HL-60 (cell line): ENCODE results near the gene VWA1.

Experiments used
- DNase-seq, 2 experiments: peaks; one replicate each; pipeline ENCODE4 v3.0.0-alpha.2; 2010 to 2020; ENCODE audit warnings: low read depth in 1 of 2, low spot score in 1 of 2
- H3K27ac ChIP-seq: fragments of 250-450 bp; sonication (Bioruptor Pico); replicated peaks from 2 replicates; pipeline ENCODE4 v1.5.1; 2020; ENCODE audit warnings: mild to moderate bottlenecking, moderate library complexity
- H3K27me3 ChIP-seq: fragments of 250-450 bp; sonication (Bioruptor Pico); 2 replicates; pipeline ENCODE4 v1.5.1; 2021; ENCODE audit warnings: mild to moderate bottlenecking, moderate library complexity; ENCODE audit not compliant: insufficient read depth, poor library complexity, severe bottlenecking
- H3K4me3 ChIP-seq: replicated peaks from 2 replicates; pipeline ENCODE4 v1.5.1; 2011; ENCODE audit warnings: mild to moderate bottlenecking, control low read depth, low read length; ENCODE audit not compliant: insufficient read depth
- GABPA ChIP-seq: IDR thresholded peaks from 2 replicates; pipeline ENCODE4 v1.6.1; 2012; ENCODE audit warnings: low read depth
- POLR2AphosphoS5 ChIP-seq: IDR thresholded peaks from 2 replicates; pipeline ENCODE4 v1.6.1; 2012; ENCODE audit warnings: low read depth
- SPI1 ChIP-seq: IDR thresholded peaks from 2 replicates; pipeline ENCODE4 v1.6.1; 2012; ENCODE audit warnings: low read depth, mild to moderate bottlenecking, borderline replicate concordance
- TF ChIP-seq, protein P1 (sequence below): IDR thresholded peaks from one replicate; pipeline ENCODE4 v1.5.1; 2011; ENCODE audit warnings: low read length, control low read depth, inconsistent platforms; ENCODE audit not compliant: insufficient read depth
- TF ChIP-seq, protein P2 (sequence below): IDR thresholded peaks from 2 replicates; pipeline ENCODE4 v1.6.1; 2012; ENCODE audit warnings: low read depth; ENCODE audit not compliant: insufficient replicate concordance

VWA1 gene

DNA sequence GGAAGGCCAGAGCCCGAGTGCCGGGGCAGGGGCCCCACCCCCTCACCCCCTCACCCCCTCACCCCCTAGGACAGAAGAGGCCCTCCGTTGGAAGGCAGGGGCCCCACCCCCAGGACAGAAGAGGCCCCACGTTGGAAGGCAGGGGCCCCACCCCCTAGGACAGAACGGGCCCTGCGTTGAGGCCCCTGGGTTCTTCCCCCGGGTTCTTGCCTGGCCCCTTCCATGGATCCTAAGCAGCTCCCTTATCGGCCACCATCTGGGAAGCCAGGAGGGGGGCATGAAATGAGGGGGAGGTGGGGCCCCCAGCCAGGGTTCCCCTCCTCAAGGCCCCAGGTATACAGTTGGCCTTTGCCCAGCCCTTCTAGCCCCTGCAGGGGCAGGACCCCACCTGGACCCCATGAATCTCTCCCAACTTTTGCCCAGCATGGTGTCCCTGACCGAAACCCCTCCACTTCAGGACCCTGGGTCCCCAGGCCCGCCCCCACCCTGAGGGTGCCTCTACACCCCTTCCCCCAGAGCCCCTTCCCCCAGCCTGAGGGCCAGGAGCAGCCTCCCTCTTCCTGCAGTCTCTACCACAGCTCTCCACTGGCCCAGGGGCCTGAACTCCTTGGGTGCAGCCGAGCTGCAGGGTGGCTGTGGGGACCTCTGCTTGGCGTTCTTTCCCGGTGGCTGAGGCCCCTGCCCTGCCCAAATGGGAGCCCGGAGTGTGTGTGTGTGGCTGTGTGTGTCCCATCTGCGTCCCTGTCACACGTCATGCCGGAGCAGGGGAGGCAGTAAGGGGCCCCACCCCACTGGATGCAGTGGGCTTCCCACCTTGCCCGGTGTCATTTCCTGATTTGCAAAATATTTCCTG is 4.3 kb upstream of the VWA1 start:
- TF ChIP-seq, protein P1, sequence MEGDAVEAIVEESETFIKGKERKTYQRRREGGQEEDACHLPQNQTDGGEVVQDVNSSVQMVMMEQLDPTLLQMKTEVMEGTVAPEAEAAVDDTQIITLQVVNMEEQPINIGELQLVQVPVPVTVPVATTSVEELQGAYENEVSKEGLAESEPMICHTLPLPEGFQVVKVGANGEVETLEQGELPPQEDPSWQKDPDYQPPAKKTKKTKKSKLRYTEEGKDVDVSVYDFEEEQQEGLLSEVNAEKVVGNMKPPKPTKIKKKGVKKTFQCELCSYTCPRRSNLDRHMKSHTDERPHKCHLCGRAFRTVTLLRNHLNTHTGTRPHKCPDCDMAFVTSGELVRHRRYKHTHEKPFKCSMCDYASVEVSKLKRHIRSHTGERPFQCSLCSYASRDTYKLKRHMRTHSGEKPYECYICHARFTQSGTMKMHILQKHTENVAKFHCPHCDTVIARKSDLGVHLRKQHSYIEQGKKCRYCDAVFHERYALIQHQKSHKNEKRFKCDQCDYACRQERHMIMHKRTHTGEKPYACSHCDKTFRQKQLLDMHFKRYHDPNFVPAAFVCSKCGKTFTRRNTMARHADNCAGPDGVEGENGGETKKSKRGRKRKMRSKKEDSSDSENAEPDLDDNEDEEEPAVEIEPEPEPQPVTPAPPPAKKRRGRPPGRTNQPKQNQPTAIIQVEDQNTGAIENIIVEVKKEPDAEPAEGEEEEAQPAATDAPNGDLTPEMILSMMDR, result no peak
- TF ChIP-seq GABPA (no peak), SPI1 (no peak), POLR2AphosphoS5 (no peak)
- TF ChIP-seq, protein P2, sequence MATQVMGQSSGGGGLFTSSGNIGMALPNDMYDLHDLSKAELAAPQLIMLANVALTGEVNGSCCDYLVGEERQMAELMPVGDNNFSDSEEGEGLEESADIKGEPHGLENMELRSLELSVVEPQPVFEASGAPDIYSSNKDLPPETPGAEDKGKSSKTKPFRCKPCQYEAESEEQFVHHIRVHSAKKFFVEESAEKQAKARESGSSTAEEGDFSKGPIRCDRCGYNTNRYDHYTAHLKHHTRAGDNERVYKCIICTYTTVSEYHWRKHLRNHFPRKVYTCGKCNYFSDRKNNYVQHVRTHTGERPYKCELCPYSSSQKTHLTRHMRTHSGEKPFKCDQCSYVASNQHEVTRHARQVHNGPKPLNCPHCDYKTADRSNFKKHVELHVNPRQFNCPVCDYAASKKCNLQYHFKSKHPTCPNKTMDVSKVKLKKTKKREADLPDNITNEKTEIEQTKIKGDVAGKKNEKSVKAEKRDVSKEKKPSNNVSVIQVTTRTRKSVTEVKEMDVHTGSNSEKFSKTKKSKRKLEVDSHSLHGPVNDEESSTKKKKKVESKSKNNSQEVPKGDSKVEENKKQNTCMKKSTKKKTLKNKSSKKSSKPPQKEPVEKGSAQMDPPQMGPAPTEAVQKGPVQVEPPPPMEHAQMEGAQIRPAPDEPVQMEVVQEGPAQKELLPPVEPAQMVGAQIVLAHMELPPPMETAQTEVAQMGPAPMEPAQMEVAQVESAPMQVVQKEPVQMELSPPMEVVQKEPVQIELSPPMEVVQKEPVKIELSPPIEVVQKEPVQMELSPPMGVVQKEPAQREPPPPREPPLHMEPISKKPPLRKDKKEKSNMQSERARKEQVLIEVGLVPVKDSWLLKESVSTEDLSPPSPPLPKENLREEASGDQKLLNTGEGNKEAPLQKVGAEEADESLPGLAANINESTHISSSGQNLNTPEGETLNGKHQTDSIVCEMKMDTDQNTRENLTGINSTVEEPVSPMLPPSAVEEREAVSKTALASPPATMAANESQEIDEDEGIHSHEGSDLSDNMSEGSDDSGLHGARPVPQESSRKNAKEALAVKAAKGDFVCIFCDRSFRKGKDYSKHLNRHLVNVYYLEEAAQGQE, result no peak

DNA sequence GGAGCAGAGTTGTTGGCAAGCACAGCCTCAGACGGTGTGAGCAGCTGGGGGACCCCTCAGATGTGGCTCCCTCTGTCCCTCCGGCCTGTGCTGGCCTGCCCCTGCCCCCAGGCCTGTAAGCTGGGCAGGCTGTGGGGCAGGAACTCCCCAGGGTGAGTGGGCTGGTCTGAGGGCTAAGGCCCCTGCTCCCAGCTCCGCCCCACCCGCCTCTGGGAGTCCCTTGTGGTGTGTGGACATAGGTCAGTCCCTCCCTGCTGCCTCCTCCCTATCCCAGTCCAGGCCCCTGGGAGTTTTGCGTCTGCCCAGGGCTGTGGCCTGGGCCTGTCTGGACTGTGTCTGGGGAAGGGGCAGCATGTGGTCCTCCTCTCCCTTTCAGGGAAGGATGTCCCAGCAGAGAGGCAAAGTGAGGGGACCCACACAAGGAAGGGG is 3.6 kb upstream of the VWA1 start:
- peaks cover 27% of the 10 kb centered on the region for H3K27me3 ChIP-seq
- no peak overlapping the region for H3K27ac ChIP-seq
- no peak for DNase-seq
- TF ChIP-seq, protein P2, result no peak
- TF ChIP-seq POLR2AphosphoS5, result no peak
- TF ChIP-seq SPI1, result no peak
- no peak for TF ChIP-seq GABPA
- no peak overlapping the region for H3K4me3 ChIP-seq

More for the DNA sequence above, 4.3 kb upstream of the VWA1 start:
- no peak overlapping the region for H3K27ac ChIP-seq
- peaks cover 31% of the 10 kb centered on the region for H3K27me3 ChIP-seq
- DNase-seq, result no peak
- no peak overlapping the region for H3K4me3 ChIP-seq

DNA sequence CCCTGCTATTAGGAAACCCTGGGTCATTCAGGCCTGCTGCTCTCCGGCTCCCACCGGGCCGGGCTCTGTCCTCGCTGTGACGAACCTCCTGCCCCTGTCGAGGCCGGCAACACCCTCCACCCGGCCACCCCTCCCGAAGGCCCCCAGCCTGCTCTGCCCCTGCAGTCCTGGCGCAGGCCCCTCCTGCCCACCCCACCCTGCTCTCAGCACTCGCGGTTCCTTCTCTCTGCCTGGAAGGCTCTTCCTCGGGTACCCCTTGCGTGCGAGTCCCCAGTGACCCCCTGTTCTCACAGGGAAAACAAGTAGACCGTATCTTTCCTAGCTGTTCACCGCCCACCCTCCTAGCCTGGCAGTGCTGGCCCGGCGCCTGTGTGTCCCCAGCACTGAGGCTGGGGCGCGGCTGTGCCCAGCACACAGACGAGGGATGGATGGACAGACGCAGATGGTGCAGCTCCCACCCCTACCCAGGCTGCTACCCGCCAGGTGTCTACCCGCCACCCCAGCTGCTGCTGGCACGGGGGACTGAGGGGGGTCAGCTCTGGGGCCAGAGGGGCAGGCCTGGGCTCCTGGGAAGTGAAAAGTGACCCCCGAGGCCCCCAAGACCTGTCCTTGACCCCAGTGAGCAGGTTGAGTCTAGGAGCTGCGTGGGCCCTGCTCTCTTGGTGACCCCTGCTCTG is 3.1 kb upstream of the VWA1 start:
- Histone ChIP-seq H3K27me3 (peaks cover 24% of the 10 kb centered on the region), H3K27ac (no peak overlapping the region), H3K4me3 (no peak overlapping the region)
- no peak for TF ChIP-seq POLR2AphosphoS5
- TF ChIP-seq, protein P2, result no peak
- TF ChIP-seq GABPA, result no peak
- TF ChIP-seq SPI1, result no peak
- TF ChIP-seq, protein P1, result no peak
- DNase-seq, result no peak
